IMR-90 (cell line): ENCODE measurements around the gene TBX4. TPM values are rescaled to one million over a fixed set of nuclear protein-coding genes. Genes with fewer than 3 reads are reported as not detected.
"Not testable (repeated sequence)": the region's sequence is repeated elsewhere in the genome, so short reads cannot be mapped to it uniquely, and the experiment has no call there.

Experiments
- ATAC-seq: fragments of 200-7000 bp; cut with Tn5 transposase; 2 replicates; pipeline ENCODE4 v1.9.1; 2020; ENCODE audit warnings: low read depth, mild to moderate bottlenecking, moderate library complexity
- BruUV-seq: library from RNA; stranded (reverse); fragments of 400-500 nt; replicated peaks from 2 replicates; lab custom pipeline; 2021; lab: Mats Ljungman, UMichigan
- CTCF ChIA-PET: fragments of 300-600 bp; formaldehyde crosslinking; extraction: SDS; loops from one replicate; lab custom pipeline; 2021; ENCODE audit warnings: antibody characterized with exemption; lab: Yijun Ruan, JAX
- POLR2A ChIA-PET: fragments of 300-600 bp; sonication (Branson Sonifier 250); formaldehyde crosslinking; loops from one replicate; lab custom pipeline; 2022; ENCODE audit warnings: antibody characterized with exemption; ENCODE audit not compliant: unreplicated experiment; lab: Charles Lee
- DNase-seq: peaks from one replicate; pipeline ENCODE4 v3.0.0; 2013
- H2AFZ ChIP-seq: replicated peaks from 2 replicates; pipeline ENCODE3; 2013; ENCODE audit warnings: low read length, mild to moderate bottlenecking; ENCODE audit not compliant: poor library complexity
- H2AK5ac ChIP-seq: 2 replicates; pipeline ENCODE4 v1.6.1; 2013; ENCODE audit warnings: low read depth, low read length, inconsistent platforms
- H2AK9ac ChIP-seq: replicated peaks from 2 replicates; pipeline ENCODE3; 2013; ENCODE audit warnings: mild to moderate bottlenecking, low read depth, low read length, moderate library complexity; ENCODE audit not compliant: poor library complexity
- H2BK120ac ChIP-seq: 2 replicates; pipeline ENCODE4 v1.6.1; 2013; ENCODE audit warnings: low read depth, low read length, inconsistent platforms
- H2BK15ac ChIP-seq: 3 replicates; pipeline ENCODE4 v1.6.1; 2013; ENCODE audit warnings: low read depth, low read length, inconsistent platforms
- H2BK20ac ChIP-seq: 2 replicates; pipeline ENCODE4 v1.6.1; 2013; ENCODE audit warnings: low read depth, mild to moderate bottlenecking, inconsistent platforms, low read length, moderate library complexity
- H2BK5ac ChIP-seq: 2 replicates; pipeline ENCODE4 v1.6.1; 2013; ENCODE audit warnings: mild to moderate bottlenecking, low read depth, low read length, inconsistent platforms; ENCODE audit not compliant: poor library complexity, severe bottlenecking
- H3K14ac ChIP-seq: replicated peaks from 2 replicates; pipeline ENCODE4 v1.6.1; 2013; ENCODE audit warnings: low read depth, low read length, inconsistent platforms
- H3K18ac ChIP-seq: 2 replicates; pipeline ENCODE4 v1.6.1; 2013; ENCODE audit warnings: low read depth, low read length, control low read depth
- H3K23ac ChIP-seq: 2 replicates; pipeline ENCODE4 v1.6.1; 2013; ENCODE audit warnings: low read depth, low read length, inconsistent platforms
- H3K27ac ChIP-seq: 2 replicates; pipeline ENCODE4 v1.5.1; 2013; ENCODE audit warnings: mild to moderate bottlenecking, control low read depth, low read length; ENCODE audit not compliant: insufficient read depth
- H3K27me3 ChIP-seq: 2 replicates; pipeline ENCODE4 v1.6.1; 2013; ENCODE audit warnings: low read length; ENCODE audit not compliant: control insufficient read depth, insufficient read depth
- H3K36me3 ChIP-seq: 2 replicates; pipeline ENCODE4 v1.6.1; 2013; ENCODE audit warnings: low read length, mixed read lengths; ENCODE audit not compliant: control insufficient read depth, insufficient read depth
- H3K4ac ChIP-seq: 2 replicates; pipeline ENCODE4 v1.6.1; 2013; ENCODE audit warnings: low read depth, low read length, inconsistent platforms
- H3K4me1 ChIP-seq: 2 replicates; pipeline ENCODE4 v1.6.1; 2013; ENCODE audit warnings: low read length, mixed read lengths; ENCODE audit not compliant: control insufficient read depth, insufficient read depth
- H3K4me2 ChIP-seq: 2 replicates; pipeline ENCODE4 v1.6.1; 2013; ENCODE audit warnings: low read depth, mild to moderate bottlenecking, control low read depth, low read length, moderate library complexity
- H3K4me3 ChIP-seq: 2 replicates; pipeline ENCODE4 v1.5.1; 2013; ENCODE audit warnings: low read depth, mild to moderate bottlenecking, control low read depth, low read length, moderate library complexity; ENCODE audit not compliant: insufficient read depth
- H3K56ac ChIP-seq: 2 replicates; pipeline ENCODE4 v1.6.1; 2013; ENCODE audit warnings: low read length, inconsistent platforms; ENCODE audit not compliant: insufficient read depth; ENCODE audit errors: extremely low read depth
- H3K79me1 ChIP-seq, 2 experiments: 2 replicates each; pipeline ENCODE4 v1.6.1; 2013; ENCODE audit warnings: low read length in 2 of 2, inconsistent platforms in 1 of 2, low read depth in 1 of 2
- H3K9ac ChIP-seq: 2 replicates; pipeline ENCODE4 v1.6.1; 2013; ENCODE audit warnings: low read depth, low read length, control low read depth
- H3K9me1 ChIP-seq: 2 replicates; pipeline ENCODE4 v1.6.1; 2013; ENCODE audit warnings: low read length, inconsistent platforms; ENCODE audit not compliant: insufficient read depth
- H3K9me3 ChIP-seq: 2 replicates; pipeline ENCODE4 v1.6.1; 2013; ENCODE audit warnings: low read length; ENCODE audit not compliant: control insufficient read depth, insufficient read depth
- H4K20me1 ChIP-seq: 2 replicates; pipeline ENCODE4 v1.6.1; 2013; ENCODE audit warnings: low read length, inconsistent platforms; ENCODE audit not compliant: insufficient read depth
- H4K5ac ChIP-seq: 2 replicates; pipeline ENCODE4 v1.6.1; 2013; ENCODE audit warnings: mild to moderate bottlenecking, low read depth, low read length, control low read depth
- H4K8ac ChIP-seq, 2 experiments: 2 replicates each; pipeline ENCODE4 v1.6.1; 2013; ENCODE audit warnings: low read depth in 2 of 2, low read length in 2 of 2, control low read depth in 1 of 2, inconsistent platforms in 1 of 2
- H4K91ac ChIP-seq: 2 replicates; pipeline ENCODE4 v1.6.1; 2013; ENCODE audit warnings: low read depth, low read length, inconsistent platforms; ENCODE audit not compliant: insufficient read depth
- BHLHE40 ChIP-seq: fragments of 150-350 bp; IDR thresholded peaks from 2 replicates; pipeline ENCODE4 v1.6.1; 2016; ENCODE audit warnings: mild to moderate bottlenecking, low read depth, low read length
- CEBPB ChIP-seq: IDR thresholded peaks from 2 replicates; pipeline ENCODE4 v1.6.1; 2012; ENCODE audit warnings: low read depth, low read length, improper control_type of control experiment
- FOS ChIP-seq: fragments of 150-350 bp; IDR thresholded peaks from 2 replicates; pipeline ENCODE4 v1.6.1; 2016; ENCODE audit warnings: low read depth, low read length
- MAFK ChIP-seq: IDR thresholded peaks from 2 replicates; pipeline ENCODE4 v1.6.1; 2012; ENCODE audit warnings: low read depth, low read length, improper control_type of control experiment
- MAZ ChIP-seq: IDR thresholded peaks from 2 replicates; pipeline ENCODE4 v1.6.1; 2012; ENCODE audit warnings: low read depth, mild to moderate bottlenecking, low read length, improper control_type of control experiment, moderate library complexity, borderline replicate concordance
- MXI1 ChIP-seq: IDR thresholded peaks from 2 replicates; pipeline ENCODE4 v1.6.1; 2012; ENCODE audit warnings: low read depth, mild to moderate bottlenecking, low read length, moderate library complexity, borderline replicate concordance
- NFE2L2 ChIP-seq: fragments of 150-350 bp; IDR thresholded peaks from 2 replicates; pipeline ENCODE4 v1.6.1; 2016; ENCODE audit warnings: low read depth, mild to moderate bottlenecking, low read length
- RAD21 ChIP-seq: IDR thresholded peaks from 2 replicates; pipeline ENCODE4 v1.6.1; 2012; ENCODE audit warnings: low read length, improper control_type of control experiment
- RFX5 ChIP-seq: IDR thresholded peaks from 2 replicates; pipeline ENCODE4 v1.8.0; 2012; ENCODE audit warnings: low read depth, mild to moderate bottlenecking, low read length, moderate library complexity
- SMC3 ChIP-seq: fragments of 150-350 bp; IDR thresholded peaks from 2 replicates; pipeline ENCODE4 v1.6.1; 2016; ENCODE audit warnings: low read depth, mild to moderate bottlenecking, antibody characterized with exemption, low read length, moderate library complexity
- WGBS, 2 experiments: methylation state at CpG; one replicate each; pipeline versions ENCODE4 v1.1.5 to v1.1.7; 2013; ENCODE audit warnings: missing lambda C conversion rate in 2 of 2; ENCODE audit not compliant: insufficient read length in 1 of 2; ENCODE audit errors: extremely low coverage in 2 of 2; 5-methylcytosine and 5-hydroxymethylcytosine counted together
- dilution Hi-C: fragments of 300-500 bp; cut with HindIII; formaldehyde crosslinking; loops from one replicate; pipeline ENCODE4 v1.14.3; 2018; ENCODE audit warnings: low sequenced_read_pairs; ENCODE audit not compliant: unreplicated experiment
- in situ Hi-C: fragments of 300-500 bp; cut with MboI; formaldehyde crosslinking; loops from 3 replicates; pipeline ENCODE4 v1.14.3; 2019; ENCODE audit warnings: low sequenced_read_pairs, inconsistent platforms, mixed read lengths
- intact Hi-C: fragments of 100-400 bp; cut with micrococcal nuclease; formaldehyde crosslinking; loops from 2 replicates; pipeline ENCODE4 v1.10.0; 2022
- polyA plus RNA-seq, 3 experiments: library from polyadenylated mRNA; depleted of rRNA; stranded (reverse); fragments of >200 nt; gene quantifications; 2 replicates each; pipeline ENCODE4 v1.2.3, GENCODE V29; 2012; ENCODE audit warnings: low replicate concordance in 1 of 3
- total RNA-seq: library from RNA; depleted of rRNA; stranded (reverse); fragments of >200 nt; gene quantifications from 2 replicates; pipeline ENCODE4 v1.2.3, GENCODE V29; 2012
- TF ChIP-seq, protein P1 (sequence below): fragments of 150-350 bp; IDR thresholded peaks from 2 replicates; pipeline ENCODE4 v1.6.1; 2017; ENCODE audit warnings: mild to moderate bottlenecking, antibody characterized with exemption, low read length, low read depth

Gene TBX4
- total and polyA plus RNA-seq, 2 of the 4 experiments (the other 2 are of a cell fraction), result 0.05 TPM; not detected in 1

DNA sequence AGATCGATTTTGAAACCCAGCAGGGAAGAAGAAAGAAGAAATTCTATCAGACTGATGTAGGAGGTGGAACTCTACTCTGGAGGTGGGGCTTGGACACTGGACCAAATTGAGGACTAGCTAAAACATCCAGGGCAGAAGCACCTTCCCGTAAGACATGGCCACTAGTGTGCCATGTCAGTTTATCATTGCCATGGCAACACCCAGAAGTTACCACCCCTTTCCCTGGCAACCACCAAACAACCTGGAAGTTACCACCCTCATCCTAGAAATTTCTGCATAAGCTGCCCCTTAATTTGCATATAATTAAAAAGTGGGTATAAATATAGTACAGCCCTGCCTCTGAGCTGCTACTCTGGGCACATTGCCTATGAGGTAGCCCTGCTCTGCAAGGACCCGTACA, 72.1 kb downstream of the TBX4 start:
- H3K4me3 ChIP-seq, result no peak overlapping the region
- 100% methylated on average over 1 of the region's 3 CpGs; no CpG with 5 or more reads in 1 of the 2 experiments for WGBS, 2 experiments
- no peak overlapping the region for H2BK120ac ChIP-seq
- no TSS peak for BruUV-seq
- intact Hi-C loops, result no loop called here
- no peak overlapping the region for H3K27ac ChIP-seq
- H3K9ac ChIP-seq, result no peak overlapping the region
- H3K23ac ChIP-seq, result no peak overlapping the region
- no peaks in the 10 kb centered on the region for H3K79me1 ChIP-seq
- TF ChIP-seq RAD21 (no peak), FOS (no peak), NFE2L2 (no peak), MXI1 (no peak), MAZ (no peak), SMC3 (no peak), BHLHE40 (no peak), RFX5 (no peak), MAFK (no peak), CEBPB (no peak)
- TF ChIP-seq, protein P1, sequence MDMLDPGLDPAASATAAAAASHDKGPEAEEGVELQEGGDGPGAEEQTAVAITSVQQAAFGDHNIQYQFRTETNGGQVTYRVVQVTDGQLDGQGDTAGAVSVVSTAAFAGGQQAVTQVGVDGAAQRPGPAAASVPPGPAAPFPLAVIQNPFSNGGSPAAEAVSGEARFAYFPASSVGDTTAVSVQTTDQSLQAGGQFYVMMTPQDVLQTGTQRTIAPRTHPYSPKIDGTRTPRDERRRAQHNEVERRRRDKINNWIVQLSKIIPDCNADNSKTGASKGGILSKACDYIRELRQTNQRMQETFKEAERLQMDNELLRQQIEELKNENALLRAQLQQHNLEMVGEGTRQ, result no peak
- no peak overlapping the region for H3K56ac ChIP-seq
- no peak overlapping the region for H2BK20ac ChIP-seq
- DNase-seq (no peak), ATAC-seq (no peak)
- no peak overlapping the region for H2AK9ac ChIP-seq
- H3K14ac ChIP-seq, result no peak overlapping the region
- H3K4ac ChIP-seq, result no peak overlapping the region
- H3K18ac ChIP-seq, result no peak overlapping the region
- ChIA-PET CTCF (no interaction called here), POLR2A (no interaction called here)
- no peaks in the 10 kb centered on the region for H4K20me1 ChIP-seq
- no peaks in the 10 kb centered on the region for H3K4me1 ChIP-seq
- H4K91ac ChIP-seq, result no peak overlapping the region
- H3K9me1 ChIP-seq, result no peaks in the 10 kb centered on the region
- no peak overlapping the region for H2BK15ac ChIP-seq
- no peak overlapping the region for H4K8ac ChIP-seq
- no peak overlapping the region for H2BK5ac ChIP-seq
- H2AFZ ChIP-seq, result no peak overlapping the region
- H3K27me3 ChIP-seq, result peaks cover 16% of the 10 kb centered on the region
- H2AK5ac ChIP-seq, result no peak overlapping the region
- no peak overlapping the region for H3K4me2 ChIP-seq
- dilution Hi-C loops, result no loop called here
- no peaks in the 10 kb centered on the region for H3K9me3 ChIP-seq
- in situ Hi-C loops, result no loop called here
- no peak overlapping the region for H4K5ac ChIP-seq
- no peaks in the 10 kb centered on the region for H3K36me3 ChIP-seq

GRCh38 chr17:61527441-61527840, 75.2 kb downstream of the TBX4 start:
- in situ Hi-C loops, H2AK5ac ChIP-seq, H4K5ac ChIP-seq, H2BK120ac ChIP-seq, H2BK15ac ChIP-seq, H3K18ac ChIP-seq, H2BK20ac ChIP-seq, H3K4me2 ChIP-seq, H2AK9ac ChIP-seq, H3K4me1 ChIP-seq, ATAC-seq, H3K9me3 ChIP-seq, H3K9me1 ChIP-seq, H2BK5ac ChIP-seq, POLR2A ChIA-PET, intact Hi-C loops, H4K20me1 ChIP-seq, H3K36me3 ChIP-seq, H4K91ac ChIP-seq, H3K9ac ChIP-seq, H3K79me1 ChIP-seq, H3K4me3 ChIP-seq, H4K8ac ChIP-seq, H3K14ac ChIP-seq, DNase-seq, H3K27ac ChIP-seq, H3K56ac ChIP-seq, H3K23ac ChIP-seq, H3K4ac ChIP-seq, BruUV-seq, H2AFZ ChIP-seq, dilution Hi-C loops: not testable (repeated sequence)
- CTCF ChIA-PET, result interaction anchor here (0.6 kb wide), 1 partner anchor 347 kb away, joined by 5 read pairs; no protein-coding TSS in a partner anchor
- H3K27me3 ChIP-seq, result peaks cover 16% of the 10 kb centered on the region
- WGBS, 2 experiments, result no CpG with 5 or more reads among the region's 2 CpGs
